ENCODE measurements around the gene TMEM201. TPM values are rescaled to one million over a fixed set of nuclear protein-coding genes. Genes with fewer than 3 reads are reported as not detected.

TMEM201 gene
- total and polyA plus RNA-seq, 7 experiments from 2014 or later = 1.0 to 18.5 (median 9.7) TPM

- POLR2A ChIA-PET = no interaction called here
- peaks cover 0 to 11% (median 0%) of the 10 kb centered on the region in 5 donors for H3K36me3 Mint-ChIP-seq
- no peak for ATAC-seq
Measured at GRCh38 chr1:9606458-9606857, 17.7 kb downstream of the TMEM201 start.

GRCh38 chr1:9606948-9607347, 18.2 kb downstream of the TMEM201 start:
- Histone ChIP-seq H3K27ac (ENCODE audit: low read depth, low read length) (no peak overlapping the region), H3K4me3 (ENCODE audit: low read length) (no peak overlapping the region), H3K36me3 (ENCODE audit: control insufficient read depth in 2 of 3, insufficient read depth in 3 of 3, low read length in 3 of 3) (peaks cover 0 to 56% (median 0%) of the 10 kb centered on the region in 3 experiments), H3K27me3 (ENCODE audit: control insufficient read depth in 2 of 2, insufficient read depth in 2 of 2, low read length in 2 of 2) (no peaks in the 10 kb centered on the region), H3K4me1 (ENCODE audit: control insufficient read depth in 2 of 2, insufficient read depth in 2 of 2, low read length in 2 of 2) (no peaks in the 10 kb centered on the region), H3K9me3 (ENCODE audit: control insufficient read depth in 2 of 3, low read length in 3 of 3) (no peaks in the 10 kb centered on the region)
- Mint-ChIP-seq H3K9me3 (no peaks in the 10 kb centered on the region), H3K36me3 (peaks cover 0 to 11% (median 0%) of the 10 kb centered on the region in 5 donors), H3K4me3 (no peak overlapping the region), H3K27me3 (no peaks in the 10 kb centered on the region), H3K4me1 (no peaks in the 10 kb centered on the region), H3K27ac (no peak overlapping the region)
- DNase-seq (no peak), ATAC-seq (no peak)
- CTCF ChIA-PET = interaction anchor here (1.1 kb wide), 1 partner anchor 17 kb away, joined by 3 read pairs; no protein-coding TSS in a partner anchor
- intact Hi-C loops (cut with micrococcal nuclease) = no loop called here
- POLR2A ChIA-PET = no interaction called here

More at GRCh38 chr1:9606458-9606857, 17.7 kb downstream of the TMEM201 start:
- no peak overlapping the region for H3K27ac Mint-ChIP-seq
- H3K4me1 Mint-ChIP-seq = no peaks in the 10 kb centered on the region
- no peak overlapping the region for H3K4me3 Mint-ChIP-seq
- H3K4me3 ChIP-seq (ENCODE audit: low read length) = no peak overlapping the region
- intact Hi-C loops (cut with micrococcal nuclease) = no loop called here
- no peaks in the 10 kb centered on the region for H3K27me3 Mint-ChIP-seq
- H3K4me1 ChIP-seq (ENCODE audit: control insufficient read depth in 2 of 2, insufficient read depth in 2 of 2, low read length in 2 of 2) = no peaks in the 10 kb centered on the region
- no peak for DNase-seq
- no peaks in the 10 kb centered on the region for H3K9me3 Mint-ChIP-seq
- H3K36me3 ChIP-seq (ENCODE audit: control insufficient read depth in 2 of 3, insufficient read depth in 3 of 3, low read length in 3 of 3) = peaks cover 0 to 57% (median 0%) of the 10 kb centered on the region in 3 experiments
- CTCF ChIA-PET = no interaction called here
- H3K9me3 ChIP-seq (ENCODE audit: control insufficient read depth in 2 of 3, low read length in 3 of 3) = no peaks in the 10 kb centered on the region
- H3K27ac ChIP-seq (ENCODE audit: low read depth, low read length) = no peak overlapping the region
- H3K27me3 ChIP-seq (ENCODE audit: control insufficient read depth in 2 of 2, insufficient read depth in 2 of 2, low read length in 2 of 2) = no peaks in the 10 kb centered on the region

GRCh38 chr1:9607352-9607751, 18.6 kb downstream of the TMEM201 start:
- H3K4me1 Mint-ChIP-seq = no peaks in the 10 kb centered on the region
- no peaks in the 10 kb centered on the region for H3K4me1 ChIP-seq (ENCODE audit: control insufficient read depth in 2 of 2, insufficient read depth in 2 of 2, low read length in 2 of 2)
- H3K27ac ChIP-seq (ENCODE audit: low read depth, low read length) = no peak overlapping the region
- H3K4me3 Mint-ChIP-seq = no peak overlapping the region
- H3K9me3 Mint-ChIP-seq = no peaks in the 10 kb centered on the region
- DNase-seq = no peak
- intact Hi-C loops (cut with micrococcal nuclease) = no loop called here
- no peaks in the 10 kb centered on the region for H3K27me3 Mint-ChIP-seq
- no peaks in the 10 kb centered on the region for H3K9me3 ChIP-seq (ENCODE audit: control insufficient read depth in 2 of 3, low read length in 3 of 3)
- H3K36me3 ChIP-seq (ENCODE audit: control insufficient read depth in 2 of 3, insufficient read depth in 3 of 3, low read length in 3 of 3) = peaks cover 0 to 56% (median 0%) of the 10 kb centered on the region in 3 experiments
- peaks cover 0 to 11% (median 0%) of the 10 kb centered on the region in 5 donors for H3K36me3 Mint-ChIP-seq
- no peak for ATAC-seq
- CTCF ChIA-PET = interaction anchor here (1.1 kb wide), 1 partner anchor 18 kb away, joined by 3 read pairs; no protein-coding TSS in a partner anchor
- H3K27ac Mint-ChIP-seq = no peak overlapping the region
- POLR2A ChIA-PET = no interaction called here
- H3K27me3 ChIP-seq (ENCODE audit: control insufficient read depth in 2 of 2, insufficient read depth in 2 of 2, low read length in 2 of 2) = no peaks in the 10 kb centered on the region
- H3K4me3 ChIP-seq (ENCODE audit: low read length) = no peak overlapping the region

GRCh38 chr1:9609998-9610397, 21.3 kb downstream of the TMEM201 start:
- H3K4me1 Mint-ChIP-seq = no peaks in the 10 kb centered on the region
- H3K9me3 ChIP-seq (ENCODE audit: control insufficient read depth in 2 of 3, low read length in 3 of 3) = no peaks in the 10 kb centered on the region
- H3K9me3 Mint-ChIP-seq = no peaks in the 10 kb centered on the region
- DNase-seq (no peak), ATAC-seq (no peak)
- CTCF ChIA-PET = no interaction called here
- H3K4me1 ChIP-seq (ENCODE audit: control insufficient read depth in 2 of 2, insufficient read depth in 2 of 2, low read length in 2 of 2) = no peaks in the 10 kb centered on the region
- H3K36me3 Mint-ChIP-seq = peaks cover 0 to 6% (median 0%) of the 10 kb centered on the region in 5 donors
- POLR2A ChIA-PET = no interaction called here
- no peaks in the 10 kb centered on the region for H3K27me3 ChIP-seq (ENCODE audit: control insufficient read depth in 2 of 2, insufficient read depth in 2 of 2, low read length in 2 of 2)
- no peak overlapping the region for H3K27ac ChIP-seq (ENCODE audit: low read depth, low read length)
- peaks cover 0 to 47% (median 0%) of the 10 kb centered on the region in 3 experiments for H3K36me3 ChIP-seq (ENCODE audit: control insufficient read depth in 2 of 3, insufficient read depth in 3 of 3, low read length in 3 of 3)
- intact Hi-C loops (cut with micrococcal nuclease) = no loop called here
- H3K4me3 Mint-ChIP-seq = no peak overlapping the region
- no peak overlapping the region for H3K4me3 ChIP-seq (ENCODE audit: low read length)
- H3K27me3 Mint-ChIP-seq = no peaks in the 10 kb centered on the region
- H3K27ac Mint-ChIP-seq = no peak overlapping the region

- DNase-seq = no peak
- ChIA-PET POLR2A (no interaction called here), CTCF (no interaction called here)
- Mint-ChIP-seq H3K36me3 (peaks cover 0 to 3% (median 0%) of the 10 kb centered on the region in 5 donors), H3K4me1 (peaks cover 0 to under 1% (median 0%) of the 10 kb centered on the region in 7 donors), H3K9me3 (no peaks in the 10 kb centered on the region), H3K27ac (no peak overlapping the region), H3K27me3 (no peaks in the 10 kb centered on the region), H3K4me3 (no peak overlapping the region)
- no peak overlapping the region for H3K4me3 ChIP-seq (ENCODE audit: low read length)
- no peaks in the 10 kb centered on the region for H3K4me1 ChIP-seq (ENCODE audit: control insufficient read depth in 2 of 2, insufficient read depth in 2 of 2, low read length in 2 of 2)
- no peaks in the 10 kb centered on the region for H3K9me3 ChIP-seq (ENCODE audit: control insufficient read depth in 2 of 3, low read length in 3 of 3)
- intact Hi-C loops (cut with micrococcal nuclease) = no loop called here
- H3K27me3 ChIP-seq (ENCODE audit: control insufficient read depth in 2 of 2, insufficient read depth in 2 of 2, low read length in 2 of 2) = no peaks in the 10 kb centered on the region
- peaks cover 0 to 47% (median 0%) of the 10 kb centered on the region in 3 experiments for H3K36me3 ChIP-seq (ENCODE audit: control insufficient read depth in 2 of 3, insufficient read depth in 3 of 3, low read length in 3 of 3)
- no peak overlapping the region for H3K27ac ChIP-seq (ENCODE audit: low read depth, low read length)
- ATAC-seq = no peak
Measured at GRCh38 chr1:9610548-9610947, 21.8 kb downstream of the TMEM201 start.

GRCh38 chr1:9611716-9612115, 23.0 kb downstream of the TMEM201 start:
- Mint-ChIP-seq H3K4me3 (no peak overlapping the region), H3K36me3 (peaks cover 0 to 3% (median 0%) of the 10 kb centered on the region in 5 donors), H3K9me3 (no peaks in the 10 kb centered on the region), H3K27me3 (no peaks in the 10 kb centered on the region), H3K4me1 (peaks cover 0 to 2% (median 0%) of the 10 kb centered on the region in 7 donors), H3K27ac (no peak overlapping the region)
- ATAC-seq (no peak), DNase-seq (no peak)
- H3K27ac ChIP-seq (ENCODE audit: low read depth, low read length) = no peak overlapping the region
- no peaks in the 10 kb centered on the region for H3K9me3 ChIP-seq (ENCODE audit: control insufficient read depth in 2 of 3, low read length in 3 of 3)
- peaks cover 0 to 47% (median 0%) of the 10 kb centered on the region in 3 experiments for H3K36me3 ChIP-seq (ENCODE audit: control insufficient read depth in 2 of 3, insufficient read depth in 3 of 3, low read length in 3 of 3)
- POLR2A ChIA-PET = no interaction called here
- intact Hi-C loops (cut with micrococcal nuclease) = no loop called here
- H3K4me3 ChIP-seq (ENCODE audit: low read length) = no peak overlapping the region
- no peaks in the 10 kb centered on the region for H3K27me3 ChIP-seq (ENCODE audit: control insufficient read depth in 2 of 2, insufficient read depth in 2 of 2, low read length in 2 of 2)
- no peaks in the 10 kb centered on the region for H3K4me1 ChIP-seq (ENCODE audit: control insufficient read depth in 2 of 2, insufficient read depth in 2 of 2, low read length in 2 of 2)
- CTCF ChIA-PET = no interaction called here

- Mint-ChIP-seq H3K4me3 (no peak overlapping the region), H3K4me1 (peaks cover 0 to 2% (median 0%) of the 10 kb centered on the region in 7 donors), H3K27me3 (no peaks in the 10 kb centered on the region), H3K27ac (no peak overlapping the region), H3K36me3 (peaks cover 0 to 3% (median 0%) of the 10 kb centered on the region in 5 donors), H3K9me3 (no peaks in the 10 kb centered on the region)
- ChIA-PET POLR2A (no interaction called here), CTCF (no interaction called here)
- no peak overlapping the region for H3K4me3 ChIP-seq (ENCODE audit: low read length)
- H3K9me3 ChIP-seq (ENCODE audit: control insufficient read depth in 2 of 3, low read length in 3 of 3) = no peaks in the 10 kb centered on the region
- intact Hi-C loops (cut with micrococcal nuclease) = no loop called here
- no peak overlapping the region for H3K27ac ChIP-seq (ENCODE audit: low read depth, low read length)
- H3K27me3 ChIP-seq (ENCODE audit: control insufficient read depth in 2 of 2, insufficient read depth in 2 of 2, low read length in 2 of 2) = no peaks in the 10 kb centered on the region
- H3K36me3 ChIP-seq (ENCODE audit: control insufficient read depth in 2 of 3, insufficient read depth in 3 of 3, low read length in 3 of 3) = peaks cover 0 to 47% (median 0%) of the 10 kb centered on the region in 3 experiments
- DNase-seq (no peak), ATAC-seq (no peak)
- no peaks in the 10 kb centered on the region for H3K4me1 ChIP-seq (ENCODE audit: control insufficient read depth in 2 of 2, insufficient read depth in 2 of 2, low read length in 2 of 2)
Measured at GRCh38 chr1:9612162-9612845, 23.6 kb downstream of the TMEM201 start.

Measured in naive thymus-derived CD4-positive, alpha-beta T cell (primary cell).